Mesendoderm (in vitro differentiated cells): ENCODE results near the gene CMTM2.

Experiments
- DNase-seq: peaks from one replicate; pipeline ENCODE4 v3.0.0; 2013
- H2AK5ac ChIP-seq: 2 replicates; pipeline ENCODE4 v1.6.1; 2013; ENCODE audit warnings: low read length, inconsistent platforms
- H2BK120ac ChIP-seq: 2 replicates; pipeline ENCODE4 v1.6.1; 2013; ENCODE audit warnings: low read depth, mild to moderate bottlenecking, low read length, moderate library complexity, mixed read lengths
- H2BK15ac ChIP-seq: replicated peaks from 2 replicates; pipeline ENCODE4 v1.6.1; 2013; ENCODE audit warnings: low read depth, mild to moderate bottlenecking, moderate library complexity
- H2BK5ac ChIP-seq: 2 replicates; pipeline ENCODE4 v1.6.1; 2013; ENCODE audit warnings: low read length, inconsistent platforms
- H3K18ac ChIP-seq: 2 replicates; pipeline ENCODE4 v1.6.1; 2013; ENCODE audit warnings: mild to moderate bottlenecking, low read length, mixed read lengths
- H3K23ac ChIP-seq: one replicate; pipeline ENCODE4 v1.6.1; 2013; ENCODE audit warnings: low read length
- H3K27ac ChIP-seq: 2 replicates; pipeline ENCODE4 v1.5.1; 2013; ENCODE audit warnings: low read depth, mild to moderate bottlenecking, inconsistent platforms, low read length, moderate library complexity
- H3K27me3 ChIP-seq: 2 replicates; pipeline ENCODE4 v1.6.1; 2013; ENCODE audit warnings: low read length, control low read depth, mild to moderate bottlenecking, inconsistent platforms; ENCODE audit not compliant: insufficient read depth, poor library complexity
- H3K36me3 ChIP-seq: 2 replicates; pipeline ENCODE4 v1.6.1; 2013; ENCODE audit warnings: low read length, inconsistent platforms; ENCODE audit not compliant: control insufficient read depth, insufficient read depth
- H3K4ac ChIP-seq: one replicate; pipeline ENCODE4 v1.6.1; 2013; ENCODE audit warnings: low read depth, mild to moderate bottlenecking, low read length, moderate library complexity
- H3K4me1 ChIP-seq: 2 replicates; pipeline ENCODE4 v1.6.1; 2013; ENCODE audit warnings: low read depth, low read length, inconsistent platforms; ENCODE audit not compliant: control insufficient read depth
- H3K4me2 ChIP-seq: 2 replicates; pipeline ENCODE4 v1.6.1; 2013; ENCODE audit warnings: low read length
- H3K4me3 ChIP-seq: 2 replicates; pipeline ENCODE4 v1.5.1; 2013; ENCODE audit warnings: mild to moderate bottlenecking, low read length
- H3K56ac ChIP-seq: one replicate; pipeline ENCODE4 v1.6.1; 2013; ENCODE audit warnings: low read length
- H3K79me1 ChIP-seq: 2 replicates; pipeline ENCODE4 v1.6.1; 2013; ENCODE audit warnings: low read length, inconsistent platforms
- H3K79me2 ChIP-seq: 2 replicates; pipeline ENCODE4 v1.6.1; 2013; ENCODE audit warnings: mild to moderate bottlenecking, low read length; ENCODE audit not compliant: control insufficient read depth, insufficient read depth
- H3K9ac ChIP-seq: 2 replicates; pipeline ENCODE4 v1.6.1; 2013; ENCODE audit warnings: low read length, inconsistent platforms
- H4K5ac ChIP-seq: one replicate; pipeline ENCODE4 v1.6.1; 2013; ENCODE audit warnings: low read length
- H4K8ac ChIP-seq: one replicate; pipeline ENCODE4 v1.6.1; 2013; ENCODE audit warnings: low read depth, mild to moderate bottlenecking, control low read depth, low read length, moderate library complexity
- WGBS: extraction: QIAGEN DNeasy Blood & Tissue Kit; methylation state at CpG from one replicate; pipeline ENCODE4 v1.1.7; 2013; ENCODE audit warnings: low lambda C conversion rate, missing lambda C conversion rate; ENCODE audit not compliant: insufficient coverage; ENCODE audit errors: extremely low coverage; 5-methylcytosine and 5-hydroxymethylcytosine counted together

CMTM2 gene

GRCh38 chr16:66544016-66544757 lies 35.1 kb upstream of the CMTM2 start:
- no peak overlapping the region for H3K56ac ChIP-seq
- H3K79me1 ChIP-seq = no peaks in the 10 kb centered on the region
- H3K36me3 ChIP-seq = no peaks in the 10 kb centered on the region
- H4K5ac ChIP-seq = no peak overlapping the region
- H3K4me1 ChIP-seq = peaks cover 1% of the 10 kb centered on the region
- no peak overlapping the region for H3K18ac ChIP-seq
- no peaks in the 10 kb centered on the region for H3K27me3 ChIP-seq
- H2BK5ac ChIP-seq = no peak overlapping the region
- no CpG with 5 or more reads among the region's 7 CpGs for WGBS
- no peak overlapping the region for H3K23ac ChIP-seq
- H3K79me2 ChIP-seq = no peaks in the 10 kb centered on the region
- H3K27ac ChIP-seq = no peak overlapping the region
- H2AK5ac ChIP-seq = no peak overlapping the region
- H4K8ac ChIP-seq = no peak overlapping the region
- no peak overlapping the region for H3K4me2 ChIP-seq
- DNase-seq = no peak
- H2BK15ac ChIP-seq = no peak overlapping the region
- H2BK120ac ChIP-seq = no peak overlapping the region
- H3K4ac ChIP-seq = no peak overlapping the region
- H3K9ac ChIP-seq = no peak overlapping the region
- H3K4me3 ChIP-seq = no peak overlapping the region

GRCh38 chr16:66547101-66547989 lies 31.9 kb upstream of the CMTM2 start:
- Histone ChIP-seq H3K27me3 (no peaks in the 10 kb centered on the region), H2BK5ac (no peak overlapping the region), H3K23ac (no peak overlapping the region), H3K9ac (no peak overlapping the region), H3K56ac (no peak overlapping the region), H2AK5ac (no peak overlapping the region), H3K79me2 (no peaks in the 10 kb centered on the region), H3K4me2 (no peak overlapping the region), H3K36me3 (no peaks in the 10 kb centered on the region), H3K4me1 (peaks cover 1% of the 10 kb centered on the region), H4K5ac (no peak overlapping the region), H3K4ac (no peak overlapping the region), H3K27ac (no peak overlapping the region), H3K18ac (no peak overlapping the region), H3K4me3 (no peak overlapping the region), H4K8ac (no peak overlapping the region), H2BK120ac (no peak overlapping the region), H3K79me1 (no peaks in the 10 kb centered on the region), H2BK15ac (no peak overlapping the region)
- no peak for DNase-seq
- no CpG with 5 or more reads among the region's 5 CpGs for WGBS

- no peak overlapping the region for H4K5ac ChIP-seq
- H2AK5ac ChIP-seq = peak overlapping the region; percentile 23
- no peak overlapping the region for H2BK5ac ChIP-seq
- H3K9ac ChIP-seq = no peak overlapping the region
- no peak overlapping the region for H3K4me2 ChIP-seq
- no peaks in the 10 kb centered on the region for H3K36me3 ChIP-seq
- H3K18ac ChIP-seq = no peak overlapping the region
- H3K23ac ChIP-seq = no peak overlapping the region
- no peak for DNase-seq
- no CpG with 5 or more reads among the region's 4 CpGs for WGBS
- H3K56ac ChIP-seq = no peak overlapping the region
- no peaks in the 10 kb centered on the region for H3K4me1 ChIP-seq
- H3K27ac ChIP-seq = no peak overlapping the region
- H3K4ac ChIP-seq = no peak overlapping the region
- no peak overlapping the region for H3K4me3 ChIP-seq
- no peak overlapping the region for H2BK15ac ChIP-seq
- no peaks in the 10 kb centered on the region for H3K79me2 ChIP-seq
- H3K79me1 ChIP-seq = no peaks in the 10 kb centered on the region
- H4K8ac ChIP-seq = no peak overlapping the region
- no peak overlapping the region for H2BK120ac ChIP-seq
- no peaks in the 10 kb centered on the region for H3K27me3 ChIP-seq
Measured at GRCh38 chr16:66548068-66548467, 31.2 kb upstream of the CMTM2 start.

DNA sequence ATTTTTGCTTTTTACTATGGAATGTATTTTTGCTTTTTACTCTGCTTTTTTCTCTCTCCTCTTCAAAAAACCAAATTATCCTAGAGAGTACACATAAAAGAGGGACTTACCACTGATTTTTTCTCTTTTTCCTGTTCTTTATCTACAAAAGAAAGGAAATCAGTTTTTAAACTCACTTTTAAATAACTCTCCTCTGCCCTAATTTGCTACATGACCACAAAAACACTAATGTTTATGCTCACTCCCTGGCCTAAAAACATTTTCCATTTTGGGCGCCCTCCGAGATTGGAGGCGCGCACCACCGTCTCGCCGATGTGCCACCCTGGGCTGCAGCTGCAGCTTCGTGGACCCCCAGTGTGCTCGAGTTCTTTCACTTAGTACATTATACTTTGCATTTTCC lies 30.4 kb upstream of the CMTM2 start:
- Histone ChIP-seq H2AK5ac (no peak overlapping the region), H3K4me1 (no peaks in the 10 kb centered on the region), H2BK15ac (no peak overlapping the region), H3K4me3 (no peak overlapping the region), H3K4me2 (no peak overlapping the region), H3K36me3 (no peaks in the 10 kb centered on the region), H3K18ac (no peak overlapping the region), H3K79me2 (no peaks in the 10 kb centered on the region), H3K27me3 (no peaks in the 10 kb centered on the region), H4K8ac (no peak overlapping the region), H3K27ac (no peak overlapping the region), H4K5ac (no peak overlapping the region), H2BK5ac (no peak overlapping the region), H2BK120ac (no peak overlapping the region), H3K23ac (no peak overlapping the region), H3K56ac (peak overlapping the region; percentile 83), H3K4ac (no peak overlapping the region), H3K9ac (peak overlapping the region; percentile 82), H3K79me1 (no peaks in the 10 kb centered on the region)
- WGBS = no CpG with 5 or more reads among the region's 9 CpGs
- no peak for DNase-seq

GRCh38 chr16:66549284-66550131 lies 29.8 kb upstream of the CMTM2 start, which contains the start of gene TK2:
Gene TK2 (minus strand): TSS chr16:66550122. CDS start chr16:66550061, 61 bp downstream.
- H3K23ac ChIP-seq = peak within 1 kb of the TSS; percentile 2
- no peaks in the 10 kb centered on the region for H3K36me3 ChIP-seq
- no peaks in the 10 kb centered on the region for H3K79me2 ChIP-seq
- DNase-seq = peak; percentile 80
- H3K27ac ChIP-seq = peak within 1 kb of the TSS; percentile 57
- H3K4me3 ChIP-seq = peak within 1 kb of the TSS; percentile 48
- H4K8ac ChIP-seq = peak within 1 kb of the TSS; percentile 59
- WGBS = no CpG with 5 or more reads among the region's 80 CpGs
- H2BK15ac ChIP-seq = no peak within 1 kb of the TSS
- peak within 1 kb of the TSS; percentile 29 for H4K5ac ChIP-seq
- H3K4ac ChIP-seq = peak within 1 kb of the TSS; percentile 97
- no peaks in the 10 kb centered on the region for H3K4me1 ChIP-seq
- no peak within 1 kb of the TSS for H2AK5ac ChIP-seq
- H2BK120ac ChIP-seq = peak within 1 kb of the TSS; percentile 32
- H3K56ac ChIP-seq = peak within 1 kb of the TSS; percentile 83
- H3K27me3 ChIP-seq = no peaks in the 10 kb centered on the region
- no peak within 1 kb of the TSS for H2BK5ac ChIP-seq
- H3K4me2 ChIP-seq = peak within 1 kb of the TSS; percentile 78
- peak within 1 kb of the TSS; percentile 97 for H3K18ac ChIP-seq
- H3K79me1 ChIP-seq = no peaks in the 10 kb centered on the region
- H3K9ac ChIP-seq = peak within 1 kb of the TSS; percentile 82
